Fibroblast of gingiva (primary cell): ENCODE results near the gene BTBD2.

ENCODE experiments used
- DNase-seq: peaks from one replicate; pipeline ENCODE4 v3.0.0-alpha.2; 2011; ENCODE audit warnings: low read depth

Gene BTBD2

GRCh38 chr19:2015608-2015950 is at the start of gene BTBD2:
BTBD2 (minus strand) TSS chr19:2015714; CDS start chr19:2015703, 11 bp downstream.
- DNase-seq: peak; percentile 91

- peak; percentile 28 for DNase-seq
These were observed 49.4 kb upstream of the BTBD2 start for GRCh38 chr19:2064788-2065524.

GRCh38 chr19:2064395-2064787 is 48.9 kb upstream of the BTBD2 start:
- no peak for DNase-seq

GRCh38 chr19:2063824-2064223 is 48.3 kb upstream of the BTBD2 start:
- DNase-seq: no peak

GRCh38 chr19:2062770-2063169 is 47.3 kb upstream of the BTBD2 start:
- DNase-seq: no peak

GRCh38 chr19:2062389-2062729 is 46.8 kb upstream of the BTBD2 start:
- no peak for DNase-seq

GRCh38 chr19:2061495-2062388 is 46.2 kb upstream of the BTBD2 start:
- DNase-seq: peak; percentile 97

GRCh38 chr19:2060884-2061494 is 45.5 kb upstream of the BTBD2 start:
- DNase-seq: peak; percentile 83

- peak; percentile 95 for DNase-seq
These were observed 44.1 kb upstream of the BTBD2 start for GRCh38 chr19:2059422-2060201.

- DNase-seq: no peak
These were observed 43.3 kb upstream of the BTBD2 start for GRCh38 chr19:2058570-2059421.

GRCh38 chr19:2057484-2058469 is 42.3 kb upstream of the BTBD2 start:
- no peak for DNase-seq

- no peak for DNase-seq
These were observed 41.3 kb upstream of the BTBD2 start for GRCh38 chr19:2056837-2057192.

- peak; percentile 90 for DNase-seq
These were observed 40.7 kb upstream of the BTBD2 start for GRCh38 chr19:2055931-2056836.

- DNase-seq: no peak
These were observed 39.2 kb upstream of the BTBD2 start for GRCh38 chr19:2054763-2055162.

- no peak for DNase-seq
These were observed 38.3 kb upstream of the BTBD2 start for GRCh38 chr19:2053601-2054389.

- no peak for DNase-seq
These were observed 36.5 kb upstream of the BTBD2 start for GRCh38 chr19:2051773-2052704.
